Glomerular endothelial cell (primary cell): ENCODE data around the gene GNS. TPM values are rescaled to one million over a fixed set of nuclear protein-coding genes. Genes with fewer than 3 reads are reported as not detected.
"Not testable (repeated sequence)": the region's sequence is repeated elsewhere in the genome, so short reads cannot be mapped to it uniquely, and the experiment has no call there.

Experiments used
- DNase-seq: peaks from one replicate; pipeline ENCODE4 v3.0.0-alpha.2; 2011; ENCODE audit warnings: low read depth, low spot score; ENCODE audit errors: extremely low read depth
- total RNA-seq: library from RNA; depleted of rRNA; stranded (reverse); fragments of >200 nt; gene quantifications from 2 replicates; pipeline ENCODE4 v1.2.3, GENCODE V29; 2015

Gene GNS
- total RNA-seq, 1 donor from 2014 or later = 259 TPM

GRCh38 chr12:64780132-64780530 is 20.9 kb upstream of the GNS start:
- no peak for DNase-seq

GRCh38 chr12:64779354-64779974 is 20.3 kb upstream of the GNS start:
- no peak for DNase-seq

- not testable (repeated sequence) for DNase-seq
Measured at GRCh38 chr12:64775147-64775736, 16.0 kb upstream of the GNS start.

GRCh38 chr12:64773386-64773785 is 14.2 kb upstream of the GNS start:
- no peak for DNase-seq

GRCh38 chr12:64767495-64767894 is 8.3 kb upstream of the GNS start:
- DNase-seq = no peak

GRCh38 chr12:64760808-64761573 is 1.8 kb upstream of the GNS start:
- DNase-seq = no peak

GRCh38 chr12:64757771-64758170 is 1.4 kb downstream of the GNS start:
- no peak for DNase-seq

- no peak for DNase-seq
Measured at GRCh38 chr12:64756376-64756775, 2.8 kb downstream of the GNS start.

- no peak for DNase-seq
Measured at GRCh38 chr12:64753427-64753826, 5.8 kb downstream of the GNS start.

GRCh38 chr12:64752833-64753238 is 6.4 kb downstream of the GNS start:
- no peak for DNase-seq

GRCh38 chr12:64752032-64752431 is 7.2 kb downstream of the GNS start:
- DNase-seq = no peak

GRCh38 chr12:64749461-64750200 is 9.6 kb downstream of the GNS start:
- DNase-seq = no peak

GRCh38 chr12:64747695-64748094 is 11.5 kb downstream of the GNS start:
- no peak for DNase-seq

- DNase-seq = no peak
Measured at GRCh38 chr12:64746663-64747062, 12.5 kb downstream of the GNS start.

- no peak for DNase-seq
Measured at GRCh38 chr12:64745980-64746379, 13.2 kb downstream of the GNS start.

GRCh38 chr12:64745259-64745807 is 13.9 kb downstream of the GNS start:
- no peak for DNase-seq

- no peak for DNase-seq
Measured at GRCh38 chr12:64744422-64745258, 14.6 kb downstream of the GNS start.

- no peak for DNase-seq
Measured at GRCh38 chr12:64743206-64743605, 16.0 kb downstream of the GNS start.

- no peak for DNase-seq
Measured at GRCh38 chr12:64742416-64742815, 16.8 kb downstream of the GNS start.

- no peak for DNase-seq
Measured at GRCh38 chr12:64740646-64741045, 18.6 kb downstream of the GNS start.
